ENCODE results near the gene INTS15. TPM values are rescaled to one million over a fixed set of nuclear protein-coding genes. Genes with fewer than 3 reads are reported as not detected.

The INTS15 gene
- total RNA-seq, 1 experiment from 2014 or later: 46.8 TPM

- in situ Hi-C loops (cut with HindIII; ENCODE audit: low pct_unique_long_range_greater_than_20kb, low sequenced_read_pairs) (no loop called here), intact Hi-C loops (cut with micrococcal nuclease; ENCODE audit: unreplicated experiment) (no loop called here)
- Histone ChIP-seq H3K4me3 (ENCODE audit: low read depth in 2 of 2, low read length in 2 of 2) (no peak overlapping the region), H3K9me3 (ENCODE audit: control insufficient read depth, insufficient read depth, low read depth, low read length) (no peaks in the 10 kb centered on the region), H3K36me3 (ENCODE audit: control insufficient read depth, insufficient read depth, low read length) (no peaks in the 10 kb centered on the region; the same call in 1 of the 2 replicates), H3K4me1 (ENCODE audit: control insufficient read depth, insufficient read depth, low read length) (peaks cover 11% of the 10 kb centered on the region), H3K27me3 (ENCODE audit: control insufficient read depth, insufficient read depth, low read length) (no peaks in the 10 kb centered on the region), H3K27ac (ENCODE audit: low read length) (no peak overlapping the region)
- no peak for ATAC-seq
- POLR2A ChIA-PET: no interaction called here
- TF ChIP-seq CTCF (IDR thresholded peaks at IDR 0.05) (no peak), SIN3A (IDR thresholded peaks at IDR 0.05; ENCODE audit: borderline replicate concordance, insufficient read depth, low read depth, low read length) (no peak), POLR2AphosphoS5 (IDR thresholded peaks at IDR 0.05; ENCODE audit: low read depth, low read length) (no peak), TCF7L2 (IDR thresholded peaks at IDR 0.05; ENCODE audit: low read depth, low read length) (no peak), REST (IDR thresholded peaks at IDR 0.05; ENCODE audit: insufficient read depth in 1 of 2, low read depth in 2 of 2, low read length in 1 of 2) (no peak)
- DNase-seq (ENCODE audit: low read depth, low spot score): no peak
- TSS peak; percentile 83 for BruUV-seq (replicated peaks)
- CTCF ChIA-PET: no interaction called here
Observed at GRCh38 chr7:6655636-6656385, 66.0 kb downstream of the INTS15 start.

GRCh38 chr7:6656413-6656812 lies 66.6 kb downstream of the INTS15 start:
- BruUV-seq (replicated peaks): no TSS peak
- Histone ChIP-seq H3K36me3 (ENCODE audit: control insufficient read depth, insufficient read depth, low read length) (no peaks in the 10 kb centered on the region; the same call in 1 of the 2 replicates), H3K27me3 (ENCODE audit: control insufficient read depth, insufficient read depth, low read length) (no peaks in the 10 kb centered on the region), H3K4me3 (ENCODE audit: low read depth in 2 of 2, low read length in 2 of 2) (no peak overlapping the region), H3K4me1 (ENCODE audit: control insufficient read depth, insufficient read depth, low read length) (peaks cover 11% of the 10 kb centered on the region), H3K27ac (ENCODE audit: low read length) (no peak overlapping the region), H3K9me3 (ENCODE audit: control insufficient read depth, insufficient read depth, low read depth, low read length) (no peaks in the 10 kb centered on the region)
- intact Hi-C loops (cut with micrococcal nuclease; ENCODE audit: unreplicated experiment): no loop called here
- ChIA-PET CTCF (no interaction called here), POLR2A (interaction anchor here (0.6 kb wide), 1 partner anchor 216 kb away, joined by 3 read pairs; no protein-coding TSS in a partner anchor)
- TF ChIP-seq CTCF (IDR thresholded peaks at IDR 0.05) (no peak), TCF7L2 (IDR thresholded peaks at IDR 0.05; ENCODE audit: low read depth, low read length) (no peak), REST (IDR thresholded peaks at IDR 0.05; ENCODE audit: insufficient read depth in 1 of 2, low read depth in 2 of 2, low read length in 1 of 2) (no peak), SIN3A (IDR thresholded peaks at IDR 0.05; ENCODE audit: borderline replicate concordance, insufficient read depth, low read depth, low read length) (no peak)
- in situ Hi-C loops (cut with HindIII; ENCODE audit: low pct_unique_long_range_greater_than_20kb, low sequenced_read_pairs): no loop called here
- ATAC-seq (no peak), DNase-seq (ENCODE audit: low read depth, low spot score) (no peak)
